ENCODE data around the gene KIF25.
"Not testable (repeated sequence)": the region's sequence is repeated elsewhere in the genome, so short reads cannot be mapped to it uniquely, and the experiment has no call there.

The KIF25 gene

GRCh38 chr6:167998215-167998614 lies 744 bp downstream of the KIF25 start:
- H3K27me3 ChIP-seq (ENCODE audit: low read length), result no peaks in the 10 kb centered on the region
- H3K9ac ChIP-seq (ENCODE audit: low read length), result no peak overlapping the region
- H2AFZ ChIP-seq (ENCODE audit: low read depth, low read length, severe bottlenecking), result no peak overlapping the region
- no peak overlapping the region for H3K27ac ChIP-seq (ENCODE audit: low read depth, low read length)
- H3K4me3 ChIP-seq (ENCODE audit: insufficient read depth, low read length, poor library complexity, severe bottlenecking), result no peak overlapping the region
- no peaks in the 10 kb centered on the region for H3F3A ChIP-seq (ENCODE audit: insufficient read depth)
- H3K79me2 ChIP-seq (ENCODE audit: insufficient read depth, low read length), result no peaks in the 10 kb centered on the region
- no peak for TF ChIP-seq EZH2phosphoT487 (conservative IDR thresholded peaks at IDR 0.05; ENCODE audit: low read length)
- TF ChIP-seq, protein P1, sequence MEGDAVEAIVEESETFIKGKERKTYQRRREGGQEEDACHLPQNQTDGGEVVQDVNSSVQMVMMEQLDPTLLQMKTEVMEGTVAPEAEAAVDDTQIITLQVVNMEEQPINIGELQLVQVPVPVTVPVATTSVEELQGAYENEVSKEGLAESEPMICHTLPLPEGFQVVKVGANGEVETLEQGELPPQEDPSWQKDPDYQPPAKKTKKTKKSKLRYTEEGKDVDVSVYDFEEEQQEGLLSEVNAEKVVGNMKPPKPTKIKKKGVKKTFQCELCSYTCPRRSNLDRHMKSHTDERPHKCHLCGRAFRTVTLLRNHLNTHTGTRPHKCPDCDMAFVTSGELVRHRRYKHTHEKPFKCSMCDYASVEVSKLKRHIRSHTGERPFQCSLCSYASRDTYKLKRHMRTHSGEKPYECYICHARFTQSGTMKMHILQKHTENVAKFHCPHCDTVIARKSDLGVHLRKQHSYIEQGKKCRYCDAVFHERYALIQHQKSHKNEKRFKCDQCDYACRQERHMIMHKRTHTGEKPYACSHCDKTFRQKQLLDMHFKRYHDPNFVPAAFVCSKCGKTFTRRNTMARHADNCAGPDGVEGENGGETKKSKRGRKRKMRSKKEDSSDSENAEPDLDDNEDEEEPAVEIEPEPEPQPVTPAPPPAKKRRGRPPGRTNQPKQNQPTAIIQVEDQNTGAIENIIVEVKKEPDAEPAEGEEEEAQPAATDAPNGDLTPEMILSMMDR (IDR thresholded peaks at IDR 0.05; ENCODE audit: insufficient read depth, low read length, poor library complexity, severe bottlenecking), result no peak
- H3K4me2 ChIP-seq (ENCODE audit: low read depth, low read length, poor library complexity, severe bottlenecking), result no peak overlapping the region
- H4K20me1 ChIP-seq (ENCODE audit: low read depth, low read length), result no peaks in the 10 kb centered on the region
- no peaks in the 10 kb centered on the region for H3K36me3 ChIP-seq (ENCODE audit: low read length)
- H3K9me3 ChIP-seq (ENCODE audit: insufficient read depth, low read length), result no peaks in the 10 kb centered on the region
- no peaks in the 10 kb centered on the region for H3K9me2 ChIP-seq (replicated peaks; ENCODE audit: insufficient read depth, low read length)

DNA sequence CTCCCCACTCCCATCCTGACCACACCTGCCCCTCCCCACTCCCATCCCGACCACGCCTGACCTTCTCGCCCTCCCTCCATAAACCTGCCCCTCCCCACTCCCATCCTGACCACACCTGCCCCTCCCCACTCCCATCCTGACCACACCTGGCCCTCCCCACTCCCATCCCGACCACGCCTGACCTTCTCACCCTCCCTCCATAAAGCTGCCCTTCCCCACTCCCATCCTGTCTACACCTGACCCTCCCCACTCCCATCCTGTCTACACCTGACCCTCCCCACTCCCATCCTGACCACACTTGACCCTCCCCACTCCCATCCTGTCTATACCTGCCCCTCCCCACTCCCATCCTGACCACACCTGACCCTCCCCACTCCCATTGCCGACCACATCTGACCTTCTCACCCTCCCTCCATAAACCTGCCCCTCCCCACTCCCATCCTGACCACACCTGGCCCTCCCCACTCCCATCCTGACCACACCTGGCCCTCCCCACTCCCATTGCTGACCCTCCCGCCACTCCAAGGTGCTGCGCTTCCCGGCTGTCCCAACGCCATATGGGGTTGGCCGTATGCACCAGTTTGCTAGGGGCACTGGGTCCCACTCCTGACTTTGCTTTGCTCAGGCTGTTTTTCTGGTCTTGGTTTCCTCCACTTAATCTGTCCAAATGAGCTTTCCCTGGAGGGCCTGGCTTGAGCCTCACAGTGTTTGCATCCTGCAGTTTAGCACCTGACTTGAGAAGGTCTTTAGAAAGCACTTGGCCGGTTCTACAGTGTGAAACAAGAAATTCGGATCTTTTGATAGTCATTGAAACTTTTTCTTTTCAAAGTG lies 2.9 kb downstream of the KIF25 start:
- Histone ChIP-seq H3K36me3 (ENCODE audit: low read length) (no peaks in the 10 kb centered on the region), H3K27me3 (ENCODE audit: low read length) (no peaks in the 10 kb centered on the region), H3K27ac (ENCODE audit: low read depth, low read length) (no peak overlapping the region), H3K9ac (ENCODE audit: low read length) (no peak overlapping the region), H3K79me2 (ENCODE audit: insufficient read depth, low read length) (no peaks in the 10 kb centered on the region), H2AFZ (ENCODE audit: low read depth, low read length, severe bottlenecking) (no peak overlapping the region), H3F3A (ENCODE audit: insufficient read depth) (no peaks in the 10 kb centered on the region), H4K20me1 (ENCODE audit: low read depth, low read length) (no peaks in the 10 kb centered on the region), H3K9me2 (replicated peaks; ENCODE audit: insufficient read depth, low read length) (no peaks in the 10 kb centered on the region), H3K9me3 (ENCODE audit: insufficient read depth, low read length) (no peaks in the 10 kb centered on the region), H3K4me3 (ENCODE audit: insufficient read depth, low read length, poor library complexity, severe bottlenecking) (no peak overlapping the region), H3K4me2 (ENCODE audit: low read depth, low read length, poor library complexity, severe bottlenecking) (no peak overlapping the region)
- no peak for TF ChIP-seq EZH2phosphoT487 (conservative IDR thresholded peaks at IDR 0.05; ENCODE audit: low read length)
- TF ChIP-seq, protein P1 (IDR thresholded peaks at IDR 0.05; ENCODE audit: insufficient read depth, low read length, poor library complexity, severe bottlenecking), result no peak

- Histone ChIP-seq H3F3A (ENCODE audit: insufficient read depth) (no peaks in the 10 kb centered on the region), H3K27me3 (ENCODE audit: low read length) (no peaks in the 10 kb centered on the region), H3K36me3 (ENCODE audit: low read length) (no peaks in the 10 kb centered on the region), H3K4me2 (ENCODE audit: low read depth, low read length, poor library complexity, severe bottlenecking) (no peak overlapping the region), H2AFZ (ENCODE audit: low read depth, low read length, severe bottlenecking) (no peak overlapping the region), H3K4me3 (ENCODE audit: insufficient read depth, low read length, poor library complexity, severe bottlenecking) (no peak overlapping the region), H3K79me2 (ENCODE audit: insufficient read depth, low read length) (no peaks in the 10 kb centered on the region), H4K20me1 (ENCODE audit: low read depth, low read length) (no peaks in the 10 kb centered on the region), H3K9me3 (ENCODE audit: insufficient read depth, low read length) (no peaks in the 10 kb centered on the region), H3K9ac (ENCODE audit: low read length) (no peak overlapping the region), H3K27ac (ENCODE audit: low read depth, low read length) (no peak overlapping the region), H3K9me2 (replicated peaks; ENCODE audit: insufficient read depth, low read length) (no peaks in the 10 kb centered on the region)
- TF ChIP-seq EZH2phosphoT487 (conservative IDR thresholded peaks at IDR 0.05; ENCODE audit: low read length), result no peak
Observed at GRCh38 chr6:168001029-168001332, 3.5 kb downstream of the KIF25 start.

DNA sequence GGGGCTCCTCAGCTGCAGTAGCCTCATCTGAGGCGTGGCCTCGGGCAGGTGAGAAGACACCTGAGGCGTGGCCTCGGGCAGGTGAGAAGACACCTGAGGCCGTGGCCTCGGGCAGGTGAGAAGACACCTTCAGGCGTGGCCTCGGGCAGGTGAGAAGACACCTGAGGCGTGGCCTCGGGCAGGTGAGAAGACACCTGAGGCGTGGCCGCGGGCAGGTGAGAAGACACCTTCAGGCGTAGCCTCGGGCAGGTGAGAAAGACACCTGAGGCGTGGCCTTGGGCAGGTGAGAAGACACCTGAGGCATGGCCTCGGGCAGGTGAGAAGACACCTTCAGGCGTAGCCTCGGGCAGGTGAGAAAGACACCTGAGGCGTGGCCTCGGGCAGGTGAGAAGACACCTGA lies 4.0 kb downstream of the KIF25 start:
- not testable (repeated sequence) for H3K36me3 ChIP-seq (ENCODE audit: low read length); H3K4me2 ChIP-seq (ENCODE audit: low read depth, low read length, poor library complexity, severe bottlenecking); H3K9me2 ChIP-seq (replicated peaks; ENCODE audit: insufficient read depth, low read length); H3K9ac ChIP-seq (ENCODE audit: low read length); H3K27me3 ChIP-seq (ENCODE audit: low read length); H3K79me2 ChIP-seq (ENCODE audit: insufficient read depth, low read length); H3K9me3 ChIP-seq (ENCODE audit: insufficient read depth, low read length); H3K27ac ChIP-seq (ENCODE audit: low read depth, low read length); H2AFZ ChIP-seq (ENCODE audit: low read depth, low read length, severe bottlenecking); H4K20me1 ChIP-seq (ENCODE audit: low read depth, low read length); H3F3A ChIP-seq (ENCODE audit: insufficient read depth); H3K4me3 ChIP-seq (ENCODE audit: insufficient read depth, low read length, poor library complexity, severe bottlenecking)

All from SU-DHL-6 (cell line).